Activated CD8-positive, alpha-beta memory T cell treated with anti-CD3 and anti-CD28 coated beads, Interleukin-2, amount 50 U/mL, for 24 hours (primary cell): ENCODE results near the gene ACCSL.

Experiments
- DNase-seq: peaks from one replicate; pipeline ENCODE4 v3.0.0-alpha.2; 2020; ENCODE audit errors: extremely low read depth

The ACCSL gene

DNA sequence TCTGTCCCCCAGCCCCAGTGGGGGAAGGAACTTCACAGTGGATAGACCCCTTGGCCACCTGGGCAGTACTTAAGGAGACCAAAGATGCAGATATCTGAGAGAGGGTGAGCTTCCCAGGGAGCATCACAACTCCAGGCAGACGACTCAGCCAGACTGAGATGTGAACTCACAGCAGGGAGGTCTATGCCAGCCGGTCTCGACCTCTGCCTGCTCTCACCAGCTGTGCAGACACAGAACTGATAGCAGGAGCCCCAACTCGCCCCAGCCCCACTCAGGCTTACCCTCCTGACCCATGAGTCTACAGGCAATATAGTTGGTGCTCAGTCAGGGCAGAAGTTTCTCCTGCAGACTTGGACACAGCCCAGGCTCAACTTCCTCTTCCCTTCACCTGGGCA is 29.7 kb upstream of the ACCSL start:
- DNase-seq: no peak

DNA sequence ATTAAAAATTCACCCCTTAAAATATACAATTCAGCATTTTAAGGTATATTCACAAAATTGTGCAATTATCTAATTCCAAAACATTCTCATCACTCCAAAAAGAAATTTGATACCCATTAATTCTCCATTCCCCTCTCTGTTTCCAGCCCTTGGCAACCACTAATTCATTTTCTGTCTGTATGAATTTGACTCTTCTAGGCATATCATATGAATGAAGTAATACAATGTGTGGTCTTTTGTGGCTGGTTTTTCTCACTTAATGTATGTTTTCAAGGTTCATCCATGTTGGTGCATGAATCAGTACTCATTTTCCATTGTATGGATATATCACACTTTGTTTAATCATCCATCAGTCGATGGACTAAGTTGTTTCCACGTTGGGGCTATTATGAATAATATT is 29.0 kb upstream of the ACCSL start:
- no peak for DNase-seq

DNA sequence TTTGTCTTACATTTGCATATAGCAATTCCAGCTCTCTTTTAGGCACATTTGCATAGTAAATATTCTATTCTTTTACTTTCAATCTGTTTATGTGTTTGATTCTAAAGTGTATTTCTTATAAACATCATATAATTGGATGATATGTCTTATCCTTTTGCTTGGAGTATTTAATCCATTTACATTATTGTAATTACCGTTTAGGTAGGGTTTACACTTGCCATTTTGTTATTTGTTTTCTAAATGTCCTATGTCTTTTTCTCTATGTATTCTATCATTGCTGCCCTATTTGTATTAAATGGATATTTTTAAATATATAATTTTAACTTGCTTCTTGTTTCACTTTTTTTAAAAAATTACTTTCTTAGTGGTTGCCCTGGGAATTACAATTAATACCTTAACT is 22.8 kb upstream of the ACCSL start:
- no peak for DNase-seq

DNA sequence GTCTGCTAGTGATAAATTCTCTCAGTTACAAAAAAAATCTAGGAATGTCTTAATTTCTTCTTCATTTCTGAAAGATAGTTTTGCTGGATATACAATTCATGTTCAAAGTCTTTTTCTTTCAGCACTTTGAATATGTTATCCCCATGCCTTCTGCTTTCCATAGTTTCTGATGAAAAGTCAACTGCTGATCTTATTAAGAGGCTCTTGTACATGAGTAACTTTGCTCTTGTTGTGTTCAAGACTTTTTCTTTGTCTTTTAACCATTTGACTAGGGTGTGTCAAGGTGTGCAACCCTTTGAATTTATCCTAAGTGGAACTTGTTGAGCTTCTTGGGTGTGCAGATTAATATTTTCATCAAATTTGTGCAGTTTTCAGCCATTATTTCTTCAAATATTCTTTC is 22.1 kb upstream of the ACCSL start:
- no peak for DNase-seq

DNA sequence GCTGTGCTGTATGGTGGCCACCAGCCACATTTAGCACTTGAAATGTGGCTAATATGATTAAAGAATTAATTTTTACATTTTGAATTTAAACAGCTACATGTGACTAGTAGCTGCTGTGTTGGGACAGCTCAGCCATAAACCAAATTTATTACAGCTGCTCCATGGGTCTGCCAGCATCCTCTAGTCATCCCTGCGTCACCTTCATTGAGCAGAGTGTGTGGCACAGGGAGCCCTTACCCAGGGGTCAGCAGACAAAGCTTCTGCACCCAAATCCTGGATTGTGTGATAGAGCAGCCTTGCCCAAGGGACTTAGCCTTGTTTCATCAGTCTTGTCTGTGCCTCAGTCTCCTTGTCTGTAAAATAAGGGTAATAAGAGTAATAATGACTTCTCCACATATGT is 19.4 kb upstream of the ACCSL start:
- DNase-seq: no peak

DNA sequence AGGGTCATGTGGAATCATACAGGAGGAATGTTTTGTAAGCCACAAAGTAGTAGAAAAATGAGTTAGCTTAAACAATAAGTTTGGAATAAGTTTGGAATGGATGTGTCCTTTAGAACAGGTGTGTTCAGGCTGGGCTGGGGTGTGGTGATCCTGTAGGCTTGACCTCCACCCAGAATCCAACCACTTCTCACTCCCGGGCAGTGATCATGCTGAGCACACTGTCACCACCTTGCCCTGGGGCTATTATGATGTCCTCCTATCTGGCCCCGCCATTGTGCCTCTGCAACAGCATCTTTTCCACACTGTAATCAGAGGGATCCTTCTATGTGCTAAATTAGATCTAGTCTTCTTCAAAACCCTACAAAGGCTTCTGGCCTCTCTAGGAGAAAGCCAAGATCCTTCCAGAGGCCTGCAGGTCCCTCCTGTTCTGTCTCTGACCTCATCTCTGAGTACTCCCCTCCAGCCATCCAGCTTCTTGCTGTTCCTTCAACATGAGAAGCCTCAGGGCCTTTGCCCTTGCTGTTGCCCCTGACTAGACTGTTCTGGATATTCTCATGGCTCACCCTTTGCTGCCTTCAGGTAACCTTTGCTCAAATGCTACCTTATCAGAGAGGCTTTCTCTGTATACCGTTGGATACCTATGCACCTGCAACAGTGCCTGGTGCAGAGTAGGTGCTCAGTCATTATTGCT is 18.8 kb upstream of the ACCSL start:
- no peak for DNase-seq

DNA sequence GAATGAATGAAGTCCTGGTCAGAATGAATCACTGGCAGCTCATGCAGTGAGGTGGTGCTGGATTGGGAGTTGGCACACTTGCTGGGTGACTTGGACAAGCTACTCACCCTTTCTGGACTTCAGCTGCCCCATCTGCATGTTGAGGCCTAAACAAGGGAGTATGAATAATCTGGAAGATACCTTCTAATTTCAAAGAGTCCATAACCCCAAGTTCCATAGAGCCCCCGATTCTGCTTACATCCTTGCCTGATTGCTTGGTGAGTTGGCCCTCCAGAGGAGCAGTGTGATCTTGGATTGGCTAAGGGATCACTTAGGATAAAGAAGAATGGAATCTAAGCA is 18.3 kb upstream of the ACCSL start:
- DNase-seq: no peak

DNA sequence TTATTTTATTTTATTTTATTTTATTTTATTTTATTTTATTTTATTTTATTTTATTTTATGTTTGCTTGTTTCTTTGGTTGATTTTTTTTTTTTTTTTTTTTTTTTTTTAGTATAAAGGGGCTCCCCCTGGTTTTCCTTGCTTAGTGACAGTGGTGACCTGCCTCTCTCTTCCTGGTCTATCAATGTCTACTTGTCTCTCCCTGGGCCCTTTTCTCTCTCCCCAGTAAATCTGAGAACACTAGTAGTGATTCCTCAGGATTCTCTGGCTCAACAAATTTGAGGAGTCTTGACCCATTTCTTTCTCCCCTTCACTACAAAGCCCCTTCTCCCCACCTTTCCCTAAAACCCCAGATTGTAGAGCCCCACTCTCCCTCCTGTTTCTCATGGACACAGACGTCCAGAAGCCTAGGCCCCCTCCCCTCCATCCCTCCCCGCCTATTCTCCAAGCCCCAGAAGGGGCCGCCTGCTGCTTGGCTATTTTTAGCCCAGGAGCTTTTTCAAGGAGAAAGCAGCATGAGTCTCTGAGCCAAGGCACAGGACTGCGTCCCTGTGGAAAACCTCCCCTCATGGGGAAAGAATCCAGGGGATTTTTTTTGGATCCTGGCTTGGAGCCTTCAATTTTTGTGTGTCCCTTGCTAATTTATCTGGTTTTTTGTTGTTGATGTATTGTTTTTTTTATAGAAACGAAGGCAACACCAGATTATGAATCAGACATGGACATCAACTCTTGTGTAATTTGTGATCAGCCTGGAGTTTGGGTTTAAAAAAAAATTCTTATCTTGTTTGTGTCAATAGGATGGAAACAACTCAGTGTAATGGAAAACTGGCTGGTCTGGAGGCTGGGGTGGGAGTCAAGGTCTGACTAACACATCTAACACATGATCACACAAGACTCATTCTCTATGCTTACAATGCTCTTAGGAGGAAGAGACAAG is 17.5 kb upstream of the ACCSL start:
- no peak for DNase-seq

DNA sequence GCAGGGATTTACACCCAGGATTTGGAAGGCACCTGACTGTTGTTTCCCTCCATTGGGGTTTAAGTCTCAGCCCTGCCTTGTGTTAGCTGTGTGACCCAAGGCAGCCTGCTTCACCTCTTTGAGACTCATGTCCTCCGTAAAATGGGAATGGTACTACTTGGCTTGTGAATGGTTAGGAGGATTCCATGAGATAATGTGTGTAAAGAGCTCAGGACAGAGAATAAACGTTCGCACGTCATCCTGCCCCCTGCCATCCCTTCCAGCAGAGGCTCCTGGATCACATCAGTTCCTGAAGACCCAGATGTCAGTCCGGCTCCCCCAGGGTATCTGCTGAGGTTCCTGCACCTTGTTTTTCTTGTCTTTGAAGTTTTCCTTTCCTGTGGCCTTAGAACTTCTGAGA is 16.8 kb upstream of the ACCSL start:
- DNase-seq: no peak

DNA sequence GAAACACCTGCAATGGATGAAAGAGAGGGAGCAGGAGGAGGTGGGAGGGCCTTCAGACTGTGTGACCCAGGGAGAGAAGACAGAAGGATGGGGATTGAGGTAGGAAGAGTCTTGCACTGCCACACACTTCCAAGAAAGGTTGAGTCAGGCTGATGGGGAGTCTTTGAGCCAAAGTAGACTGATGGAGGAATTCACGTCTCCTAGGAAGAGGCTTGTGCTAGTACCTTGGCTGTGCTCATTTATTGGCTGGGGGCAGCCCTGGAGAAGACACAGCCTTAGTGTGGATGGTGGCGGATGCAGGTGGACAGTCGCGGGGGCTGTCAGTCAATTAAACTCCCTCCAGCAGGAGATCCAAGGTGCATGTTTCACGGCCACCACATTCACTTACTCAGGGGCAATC is 16.2 kb upstream of the ACCSL start:
- no peak for DNase-seq

DNA sequence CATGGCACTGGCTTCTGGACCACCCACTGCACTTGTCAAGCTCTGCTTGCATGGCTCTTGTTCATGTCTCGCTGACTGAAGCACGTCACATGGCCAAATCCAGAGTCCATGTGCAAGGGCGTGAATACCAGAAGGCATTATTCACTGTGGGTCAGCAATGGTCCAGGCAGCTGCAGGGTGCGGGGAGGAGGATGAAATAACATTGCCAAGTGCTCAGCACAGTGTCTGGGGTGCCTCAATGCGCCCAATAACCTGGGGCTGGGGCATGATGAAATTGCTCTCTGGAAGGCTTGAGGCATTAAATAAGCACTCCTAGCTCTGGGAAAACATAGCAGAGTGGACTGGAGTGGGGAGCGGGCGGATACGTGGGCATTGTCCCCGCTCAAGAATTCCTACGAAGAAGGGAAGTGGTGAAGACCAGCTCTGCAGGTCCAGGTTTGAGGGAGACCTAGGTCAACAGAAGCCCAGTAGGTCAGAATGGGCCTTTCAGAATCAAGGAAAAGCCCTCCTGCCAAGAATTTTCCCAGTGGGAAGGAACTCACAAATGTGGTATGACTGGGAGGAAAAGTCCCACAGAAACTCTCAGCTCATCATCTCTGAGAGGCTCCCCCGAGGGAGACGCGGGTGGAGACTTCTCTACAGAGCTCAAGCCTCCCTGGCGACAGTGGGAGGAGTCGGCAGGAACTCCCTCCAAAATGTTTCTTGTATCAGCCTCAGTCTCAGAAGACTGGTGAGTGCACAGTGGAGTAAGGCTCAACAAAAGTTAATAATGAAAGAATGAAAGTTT is 15.3 kb upstream of the ACCSL start:
- no peak for DNase-seq

DNA sequence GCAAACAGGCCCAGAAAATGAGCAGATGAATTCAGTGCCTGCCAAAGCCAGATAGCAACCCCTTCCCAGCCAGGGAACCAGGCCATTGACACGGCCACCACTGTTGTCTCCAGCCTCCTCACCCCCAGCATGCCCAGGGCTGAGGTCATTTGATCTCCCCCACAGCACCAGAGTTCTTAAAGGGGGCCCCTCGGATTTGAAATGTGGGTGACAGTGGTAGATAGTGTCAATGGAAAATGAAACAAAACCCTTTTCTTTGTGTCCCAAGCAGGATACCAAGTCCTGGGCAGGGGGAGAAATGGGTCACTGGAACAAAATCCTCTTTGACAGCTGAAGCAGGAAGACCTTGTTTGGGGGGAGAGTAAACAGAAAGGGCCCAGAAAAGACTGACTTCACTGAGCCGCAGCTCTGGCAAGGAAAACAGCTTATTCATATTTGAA is 14.3 kb upstream of the ACCSL start:
- DNase-seq: no peak

DNA sequence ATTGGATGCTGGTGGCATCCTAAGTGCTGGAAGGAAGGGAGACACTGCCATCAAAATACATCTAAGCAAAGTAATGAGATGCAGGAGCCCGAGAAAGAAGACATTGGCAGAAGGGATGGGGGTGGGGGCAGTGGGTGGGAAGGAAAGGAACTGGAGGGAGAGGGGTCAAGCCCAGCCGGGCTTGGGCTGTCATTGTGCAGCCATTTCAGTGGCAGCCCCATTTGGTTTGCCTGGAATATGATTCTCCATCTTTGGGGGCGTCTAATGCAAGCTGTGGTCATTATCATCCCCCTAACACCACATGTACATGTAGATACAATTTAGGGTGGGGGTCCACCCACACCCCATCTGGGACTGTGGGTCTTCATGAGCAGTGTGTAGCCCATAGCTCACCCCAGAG is 13.9 kb upstream of the ACCSL start:
- DNase-seq: no peak

DNA sequence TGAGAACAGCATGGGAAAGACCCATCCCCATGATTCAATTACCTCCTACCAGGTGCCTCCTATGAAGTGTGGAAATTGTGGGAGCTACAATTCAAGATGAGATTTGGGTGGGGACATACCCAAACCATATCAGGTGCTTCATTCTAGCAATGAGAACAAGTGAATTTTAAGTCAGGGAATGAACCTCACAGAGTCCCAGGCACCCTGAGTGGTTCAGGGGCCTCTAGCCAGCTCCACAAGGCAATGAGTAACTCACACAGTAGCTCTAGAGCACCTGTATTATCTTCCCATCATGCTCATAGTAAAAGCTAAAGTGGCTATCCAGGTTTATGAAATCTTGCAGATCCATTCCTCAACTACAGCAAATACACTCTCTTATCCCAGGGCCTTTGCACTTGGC is 13.1 kb upstream of the ACCSL start:
- DNase-seq: no peak

DNA sequence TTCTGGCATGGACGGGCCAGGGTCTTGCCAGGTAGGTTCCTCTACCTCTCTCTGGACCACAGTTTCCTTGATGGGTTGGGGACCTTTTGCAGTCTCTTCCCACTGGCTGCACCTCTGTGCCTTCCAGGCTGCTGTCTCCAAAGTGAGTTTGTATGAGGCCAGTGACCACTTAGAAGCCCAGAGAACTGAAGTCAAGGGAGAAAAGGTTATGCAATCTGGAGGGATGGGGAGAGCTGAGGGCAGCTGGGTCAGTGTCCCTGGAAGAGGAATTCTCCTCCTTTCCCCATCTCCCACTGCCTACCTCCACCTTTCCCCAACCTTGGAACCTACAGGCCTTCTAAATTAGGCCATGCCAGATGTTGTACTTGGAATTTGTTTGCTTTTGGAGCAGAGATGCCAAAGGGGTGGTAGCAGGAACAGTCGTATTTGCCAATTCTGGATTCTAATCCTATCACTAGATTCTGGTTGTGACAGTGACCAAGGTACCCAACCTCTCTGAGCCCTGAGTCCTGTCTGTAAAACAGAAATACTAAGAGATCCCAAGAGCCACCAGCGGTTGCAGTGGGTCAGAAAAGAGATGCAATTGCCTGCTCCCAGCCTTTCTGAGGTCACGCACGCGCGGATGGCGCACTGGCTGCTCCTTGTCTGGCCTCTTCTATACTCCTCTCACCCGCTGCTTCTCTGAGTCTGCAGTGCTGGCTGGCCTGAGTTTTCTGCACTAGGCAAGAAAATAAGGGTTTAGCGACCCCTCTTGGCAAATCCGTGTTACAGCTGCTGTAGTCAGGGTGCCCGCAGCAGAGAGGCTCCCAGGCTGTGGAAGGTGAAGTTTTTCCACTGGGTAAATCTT is 10.7 kb upstream of the ACCSL start:
- no peak for DNase-seq

DNA sequence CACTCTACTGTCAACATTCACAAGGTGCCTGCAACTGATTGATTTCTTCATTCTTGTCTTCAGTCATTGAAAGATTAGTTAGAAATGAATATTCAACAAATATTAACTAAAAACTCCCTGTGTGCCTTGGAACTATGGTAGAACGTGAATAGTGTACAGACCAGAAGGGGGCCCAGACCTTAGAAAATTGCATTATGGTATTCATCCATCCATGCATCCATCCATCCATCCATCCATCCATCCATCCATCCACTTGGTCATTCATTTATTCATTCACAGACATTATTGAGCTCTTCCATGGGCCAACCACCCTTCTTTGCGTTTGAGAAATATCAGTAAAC is 10.2 kb upstream of the ACCSL start:
- no peak for DNase-seq

DNA sequence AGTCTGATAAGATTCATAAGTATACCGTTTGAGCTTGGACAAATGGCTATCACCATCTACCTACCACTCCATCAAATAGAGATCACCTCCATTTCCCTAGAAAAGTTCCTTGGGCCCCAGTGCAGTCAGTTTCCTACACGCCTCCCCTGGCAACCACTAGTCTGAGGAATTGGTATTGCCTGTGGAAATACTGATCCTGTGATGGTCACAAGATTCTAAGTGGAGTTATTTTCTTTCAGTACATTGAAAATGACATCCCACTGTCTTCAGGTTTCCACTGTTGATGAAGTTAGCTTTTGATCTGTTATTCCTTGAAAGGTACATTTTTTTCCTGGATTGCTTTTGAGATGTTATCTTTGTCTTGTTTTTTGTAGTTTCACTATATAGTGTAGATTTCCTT is 4.6 kb upstream of the ACCSL start:
- DNase-seq: no peak

DNA sequence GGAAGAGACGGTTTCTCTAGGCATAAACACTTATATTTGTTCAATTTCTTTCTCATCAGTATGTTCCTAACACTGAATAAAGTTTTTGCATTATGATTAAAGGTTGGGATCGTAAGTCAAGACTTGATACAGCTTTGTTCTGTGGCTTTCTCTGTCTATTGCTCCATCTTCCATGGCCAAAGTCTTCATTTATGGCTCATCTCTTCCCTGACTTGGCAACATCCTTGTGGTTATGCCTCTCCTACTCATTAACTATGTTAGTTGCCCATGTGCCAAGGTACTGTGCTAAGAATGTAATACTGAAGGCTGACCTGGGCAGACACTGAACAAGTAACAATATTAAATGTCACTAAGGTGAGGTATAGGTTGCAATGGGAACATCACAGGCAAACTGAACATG is 1.6 kb upstream of the ACCSL start:
- no peak for DNase-seq

DNA sequence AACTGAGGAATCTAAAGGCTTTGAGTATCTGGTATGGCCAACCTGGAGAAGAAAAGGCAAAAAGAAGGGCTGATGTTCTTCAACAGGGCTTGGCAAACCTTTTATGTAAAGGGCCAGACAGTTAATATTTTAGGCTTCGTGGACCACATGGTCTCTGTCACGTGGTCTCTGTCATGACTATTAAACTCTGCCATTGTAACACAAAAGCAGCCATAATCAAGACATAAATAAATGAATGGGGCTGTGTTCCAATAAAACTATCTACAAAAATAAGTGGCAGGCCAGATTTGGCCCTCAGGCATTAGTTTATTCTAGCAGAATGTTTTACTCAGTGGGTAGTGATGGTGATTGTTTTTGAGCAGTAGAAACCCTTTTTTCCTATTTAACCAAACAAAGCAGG is 483 bp upstream of the ACCSL start:
- DNase-seq: no peak

DNA sequence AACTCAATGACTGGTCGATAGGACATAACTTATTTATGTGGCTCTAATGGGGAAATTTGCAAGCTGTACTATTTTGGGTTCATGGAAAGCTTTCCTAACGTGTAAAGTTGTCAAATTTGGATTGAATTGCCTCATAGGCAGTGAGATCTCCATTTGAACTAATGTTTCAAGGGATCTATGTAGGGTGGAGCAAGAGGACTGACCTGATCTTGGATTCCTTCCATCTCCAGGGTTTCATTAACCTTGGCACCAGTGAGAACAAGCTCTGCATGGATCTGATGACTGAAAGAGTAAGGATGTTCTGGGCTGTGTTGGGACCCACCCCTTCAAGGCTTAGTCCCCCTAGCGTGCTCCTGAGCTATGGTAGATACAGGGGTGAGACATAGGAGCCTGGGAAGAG is 2.1 kb downstream of the ACCSL start:
- DNase-seq: no peak

DNA sequence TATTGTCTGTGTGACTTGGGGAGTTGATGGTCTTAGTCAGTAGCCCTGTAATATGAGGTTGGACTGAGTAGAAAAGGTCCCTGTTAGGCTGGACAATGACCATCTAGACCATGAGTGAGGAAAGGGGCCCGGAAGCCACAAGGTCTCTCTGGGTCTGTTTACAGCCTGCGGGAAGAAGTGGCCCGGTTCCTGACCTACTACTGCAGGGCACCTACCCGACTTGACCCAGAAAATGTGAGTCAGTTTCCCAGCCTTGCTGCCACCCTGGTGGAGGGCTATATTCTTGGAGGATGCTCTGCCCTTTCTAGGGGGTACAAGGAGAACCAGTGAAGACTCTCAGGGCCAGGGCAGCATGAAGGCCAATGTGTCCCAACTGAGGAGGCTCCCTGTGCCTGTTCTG is 3.4 kb downstream of the ACCSL start:
- DNase-seq: no peak

DNA sequence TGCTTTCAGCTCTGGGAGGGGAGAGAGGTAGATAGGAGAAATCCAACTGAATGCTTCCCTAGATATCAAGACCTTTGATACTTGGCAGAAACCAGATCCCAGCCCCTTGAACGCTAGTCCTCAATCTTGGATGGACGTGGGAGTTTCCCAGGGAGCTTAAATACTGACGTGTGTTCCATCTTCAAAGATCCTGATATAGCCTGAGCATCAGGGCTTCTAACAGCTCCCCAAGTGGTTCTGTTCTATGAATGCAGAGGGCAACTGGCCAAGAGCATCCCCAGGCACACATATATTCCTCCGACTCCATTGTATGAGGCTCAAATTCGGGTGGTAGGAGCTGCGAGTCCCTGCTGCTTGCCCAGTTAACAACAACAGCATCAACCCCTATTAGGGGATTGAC is 9.6 kb downstream of the ACCSL start:
- no peak for DNase-seq
